Measurements from ENCODE around the gene BIN1. TPM values are rescaled to one million over a fixed set of nuclear protein-coding genes. Genes with fewer than 3 reads are reported as not detected.
A peak's percentile ranks its signal among the peaks of the same experiment; 100 is the strongest.

BIN1 gene
- polyA plus RNA-seq, 1 donor from 2014 or later: 175 TPM

GRCh38 chr2:127023504-127023903 is 83.5 kb downstream of the BIN1 start:
- H3K36me3 Mint-ChIP-seq: peaks cover 4% of the 10 kb centered on the region
- H3K27me3 Mint-ChIP-seq: peaks cover 27% of the 10 kb centered on the region
- H3K9me3 Mint-ChIP-seq: peaks cover 4 to 5% (median 5%) of the 10 kb centered on the region in 3 donors
- H3K27ac Mint-ChIP-seq: no peak overlapping the region
- peaks cover 3 to 8% (median 8%) of the 10 kb centered on the region in 3 donors for H3K4me1 Mint-ChIP-seq
- peak overlapping the region in 2 of 4 donors; percentile 5 to 15 for H3K4me3 Mint-ChIP-seq

DNA sequence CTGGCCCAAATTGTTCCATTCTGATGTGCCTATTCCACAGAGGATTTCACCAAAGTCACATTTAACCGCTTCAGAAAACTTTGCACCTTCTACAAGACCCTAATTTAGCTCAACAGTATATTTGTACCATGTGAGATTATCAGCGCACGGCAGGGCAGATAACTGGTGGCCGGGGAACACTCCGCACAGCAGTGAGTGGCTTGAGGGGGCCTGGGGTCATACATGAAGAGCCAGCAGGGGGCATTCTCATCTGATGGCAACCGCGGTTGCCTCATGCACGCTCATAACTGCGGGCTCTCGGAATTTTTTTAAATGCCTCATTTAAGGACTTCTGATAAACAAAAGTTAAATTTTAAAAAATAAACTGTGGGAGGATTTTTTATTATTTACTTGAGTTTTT is 84.1 kb downstream of the BIN1 start:
- Mint-ChIP-seq H3K9me3 (peaks cover 2 to 5% (median 4%) of the 10 kb centered on the region in 3 donors), H3K4me3 (no peak overlapping the region), H3K36me3 (peaks cover 4% of the 10 kb centered on the region), H3K27ac (no peak overlapping the region), H3K4me1 (peaks cover 3 to 8% (median 8%) of the 10 kb centered on the region in 3 donors), H3K27me3 (peaks cover 23% of the 10 kb centered on the region)

DNA sequence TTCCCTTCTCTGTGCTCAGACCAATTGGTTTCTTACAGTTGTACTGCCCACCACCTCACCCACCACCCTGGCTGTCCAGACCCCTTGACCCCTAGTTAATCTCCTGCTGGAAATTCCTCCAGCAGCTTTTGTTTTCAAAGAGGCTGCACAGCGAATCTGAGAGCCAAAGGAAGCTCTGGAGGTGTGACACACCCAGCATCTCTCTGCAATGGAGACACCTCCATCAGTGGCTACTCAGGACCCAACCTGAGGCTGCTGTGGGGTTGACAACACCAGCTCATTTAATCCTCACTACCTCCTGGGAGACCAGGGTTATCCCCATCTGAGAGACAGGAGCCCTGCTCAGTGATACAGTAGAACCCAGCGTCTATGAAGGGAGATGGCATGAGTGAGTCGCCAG is 86.4 kb downstream of the BIN1 start:
- Mint-ChIP-seq H3K36me3 (peaks cover 4% of the 10 kb centered on the region), H3K27ac (peak overlapping the region in 1 of 3 donors; percentile 78), H3K4me3 (no peak overlapping the region), H3K27me3 (peaks cover 12% of the 10 kb centered on the region), H3K4me1 (peaks cover under 1 to 3% (median 2%) of the 10 kb centered on the region in 3 donors), H3K9me3 (peaks cover 2 to 5% (median 4%) of the 10 kb centered on the region in 3 donors)

DNA sequence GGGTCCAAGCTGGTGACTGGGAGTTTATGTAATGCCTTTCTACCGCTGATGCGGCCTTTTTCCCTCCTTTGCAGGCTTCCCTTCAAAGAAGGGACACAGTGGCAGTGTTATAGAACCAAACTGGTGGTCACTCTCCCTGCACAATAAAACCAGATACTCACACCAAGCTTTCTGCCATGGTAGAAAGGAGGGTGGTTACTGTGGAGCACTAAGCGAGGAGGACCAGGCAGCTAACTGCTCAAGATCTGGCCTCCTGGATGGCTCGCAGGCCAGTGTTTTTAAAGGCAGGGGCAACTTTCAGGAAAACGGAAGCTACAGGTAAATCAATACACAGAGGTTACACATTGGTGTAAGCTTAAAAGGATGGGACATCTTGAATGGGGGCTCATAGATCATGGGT is 89.4 kb downstream of the BIN1 start:
- Mint-ChIP-seq H3K27ac (no peak overlapping the region), H3K4me3 (no peak overlapping the region), H3K4me1 (no peaks in the 10 kb centered on the region), H3K27me3 (peaks cover 11% of the 10 kb centered on the region), H3K36me3 (peaks cover 2% of the 10 kb centered on the region), H3K9me3 (peaks cover 0 to 2% (median 0%) of the 10 kb centered on the region in 3 donors)

GRCh38 chr2:127016329-127016728 is 90.6 kb downstream of the BIN1 start:
- Mint-ChIP-seq H3K9me3 (peaks cover 0 to 2% (median 0%) of the 10 kb centered on the region in 3 donors), H3K36me3 (no peaks in the 10 kb centered on the region), H3K4me1 (no peaks in the 10 kb centered on the region), H3K27me3 (peaks cover 18% of the 10 kb centered on the region), H3K27ac (no peak overlapping the region), H3K4me3 (no peak overlapping the region)

DNA sequence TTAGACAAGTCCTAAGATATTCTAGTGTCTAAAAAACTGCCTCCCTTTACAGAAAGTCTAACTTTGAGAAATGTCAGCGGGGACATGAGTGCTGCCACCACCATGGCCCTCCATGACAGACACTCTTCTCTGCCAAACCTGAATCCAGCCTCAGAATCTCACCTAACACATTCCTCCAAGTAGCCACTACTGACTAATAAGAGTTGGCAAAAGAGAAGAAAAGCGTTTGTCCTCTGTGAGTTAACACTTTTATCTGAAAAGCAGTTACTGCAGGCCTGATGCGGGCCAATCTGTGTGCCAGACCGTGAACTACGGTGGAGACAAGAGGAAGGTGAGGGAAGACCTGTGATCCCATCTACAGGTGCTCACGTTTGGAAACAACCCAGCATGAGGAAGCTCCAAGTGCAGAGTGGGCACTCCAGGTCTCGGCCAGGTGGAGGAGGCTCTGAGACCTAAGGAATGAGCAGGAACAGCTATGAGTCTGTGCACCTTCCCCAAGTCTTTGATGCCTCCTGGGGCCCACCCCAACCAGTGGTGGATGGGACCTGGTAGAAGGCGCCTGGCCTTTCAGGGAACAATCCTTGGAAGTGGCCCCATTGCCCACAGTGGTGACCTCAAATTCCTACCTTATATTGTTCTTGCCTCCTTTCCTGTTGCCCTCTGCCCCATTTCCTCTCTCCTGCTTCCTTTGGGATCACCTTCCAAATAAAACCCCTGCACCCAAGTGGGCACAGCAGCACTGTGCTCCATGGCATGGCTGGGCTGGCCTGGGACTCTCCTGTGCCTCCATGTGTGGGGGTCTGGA is 91.6 kb downstream of the BIN1 start:
- peaks cover 22% of the 10 kb centered on the region for H3K27me3 Mint-ChIP-seq
- peaks cover 0 to 3% (median 1%) of the 10 kb centered on the region in 3 donors for H3K9me3 Mint-ChIP-seq
- H3K4me3 Mint-ChIP-seq: no peak overlapping the region
- no peaks in the 10 kb centered on the region for H3K36me3 Mint-ChIP-seq
- H3K27ac Mint-ChIP-seq: no peak overlapping the region
- H3K4me1 Mint-ChIP-seq: no peaks in the 10 kb centered on the region

DNA sequence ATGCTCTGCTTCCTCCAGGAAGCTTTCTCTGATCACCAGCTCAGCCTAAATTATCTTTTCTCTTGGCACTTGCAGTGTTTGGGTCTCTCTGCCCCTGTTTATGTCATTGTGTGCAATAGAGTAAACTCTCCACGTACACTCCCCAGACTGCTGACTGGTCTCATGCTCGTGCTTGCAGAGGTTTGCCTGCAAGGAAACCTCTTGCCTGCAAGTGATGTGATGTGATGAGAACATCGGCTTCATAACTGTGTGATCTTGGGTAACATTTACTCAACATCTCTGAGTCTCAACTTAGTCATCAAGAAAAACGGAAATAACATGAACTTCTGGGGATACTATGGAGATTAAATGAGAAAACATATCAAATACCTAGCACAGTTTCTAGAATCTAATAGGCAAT is 92.3 kb downstream of the BIN1 start:
- Mint-ChIP-seq H3K27ac (no peak overlapping the region), H3K4me3 (no peak overlapping the region), H3K9me3 (peaks cover 0 to 6% (median 4%) of the 10 kb centered on the region in 3 donors), H3K4me1 (no peaks in the 10 kb centered on the region), H3K27me3 (peaks cover 22% of the 10 kb centered on the region), H3K36me3 (no peaks in the 10 kb centered on the region)

GRCh38 chr2:127014224-127014623 is 92.7 kb downstream of the BIN1 start:
- Mint-ChIP-seq H3K27ac (no peak overlapping the region), H3K4me1 (no peaks in the 10 kb centered on the region), H3K4me3 (no peak overlapping the region), H3K36me3 (no peaks in the 10 kb centered on the region), H3K27me3 (peaks cover 22% of the 10 kb centered on the region), H3K9me3 (peaks cover 0 to 6% (median 4%) of the 10 kb centered on the region in 3 donors)

GRCh38 chr2:127012868-127013267 is 94.1 kb downstream of the BIN1 start:
- Mint-ChIP-seq H3K27me3 (peaks cover 17% of the 10 kb centered on the region), H3K9me3 (peaks cover 0 to 6% (median 4%) of the 10 kb centered on the region in 3 donors), H3K4me3 (no peak overlapping the region), H3K36me3 (no peaks in the 10 kb centered on the region), H3K4me1 (no peaks in the 10 kb centered on the region), H3K27ac (no peak overlapping the region)

DNA sequence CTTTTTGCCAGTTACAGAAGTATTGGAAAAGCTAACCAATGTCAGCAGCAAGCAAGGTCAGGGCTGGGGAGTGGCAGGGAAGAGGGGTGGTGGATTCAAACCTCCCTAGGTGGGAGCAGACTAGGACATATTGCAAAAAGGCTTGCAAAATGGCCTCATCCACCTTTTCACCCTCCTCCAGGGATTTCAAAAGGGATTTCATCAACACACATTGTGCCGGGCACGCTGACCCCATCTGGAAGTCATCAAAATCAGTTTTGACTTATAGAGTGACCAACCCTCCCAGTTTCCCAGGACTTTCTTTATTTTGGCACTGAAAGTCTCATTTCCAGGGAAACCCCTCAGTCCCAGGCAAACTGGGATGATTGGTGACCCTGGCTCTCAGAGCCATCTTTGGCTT is 94.7 kb downstream of the BIN1 start:
- no peak overlapping the region for H3K27ac Mint-ChIP-seq
- peaks cover 0 to 6% (median 4%) of the 10 kb centered on the region in 3 donors for H3K9me3 Mint-ChIP-seq
- no peaks in the 10 kb centered on the region for H3K4me1 Mint-ChIP-seq
- no peaks in the 10 kb centered on the region for H3K36me3 Mint-ChIP-seq
- peaks cover 17% of the 10 kb centered on the region for H3K27me3 Mint-ChIP-seq
- no peak overlapping the region for H3K4me3 Mint-ChIP-seq

- Mint-ChIP-seq H3K36me3 (no peaks in the 10 kb centered on the region), H3K27ac (no peak overlapping the region), H3K4me1 (no peaks in the 10 kb centered on the region), H3K4me3 (no peak overlapping the region), H3K9me3 (peaks cover 0 to 6% (median 4%) of the 10 kb centered on the region in 3 donors), H3K27me3 (peaks cover 17% of the 10 kb centered on the region)
These were observed 95.2 kb downstream of the BIN1 start for GRCh38 chr2:127011796-127012195.

- Mint-ChIP-seq H3K4me3 (no peak overlapping the region), H3K9me3 (peaks cover 0 to 6% (median 4%) of the 10 kb centered on the region in 3 donors), H3K36me3 (no peaks in the 10 kb centered on the region), H3K27me3 (peaks cover 16% of the 10 kb centered on the region), H3K4me1 (no peaks in the 10 kb centered on the region), H3K27ac (no peak overlapping the region)
These were observed 95.7 kb downstream of the BIN1 start for GRCh38 chr2:127011231-127011661.

DNA sequence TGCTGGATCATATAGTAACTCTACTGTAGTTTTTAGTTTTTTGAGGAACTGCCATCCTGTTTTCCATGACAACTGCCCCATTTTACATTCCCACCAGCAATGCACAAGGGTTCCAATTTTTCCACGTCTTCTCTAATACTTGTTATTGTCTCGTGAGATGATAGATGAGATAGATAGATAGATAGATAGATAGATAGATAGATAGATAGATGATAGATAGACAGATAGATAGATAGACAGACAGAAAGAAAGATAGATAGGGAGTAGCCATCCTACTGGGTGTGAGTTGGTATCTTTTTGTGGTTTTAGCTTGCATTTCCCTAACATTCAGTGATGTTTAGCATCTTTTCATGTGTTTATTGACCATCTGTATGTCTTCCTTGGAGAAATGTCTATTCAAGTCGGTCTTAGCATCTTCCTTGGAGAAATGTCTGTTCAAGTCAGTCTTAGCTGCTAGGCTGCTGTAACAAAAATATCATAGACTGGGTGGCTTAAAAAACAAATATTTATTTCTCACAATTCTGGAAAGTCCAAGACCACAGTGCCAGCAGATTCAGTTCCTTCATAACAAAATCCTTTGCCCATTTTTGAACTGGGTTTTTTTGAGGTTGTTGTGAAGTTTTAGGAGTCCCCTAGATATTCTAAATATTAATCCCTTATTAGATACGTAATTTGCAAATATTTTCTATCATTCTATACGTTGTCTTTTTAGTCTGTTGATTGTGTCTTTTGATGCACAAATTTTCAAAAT is 98.5 kb downstream of the BIN1 start:
- H3K4me3 Mint-ChIP-seq: no peak overlapping the region
- H3K4me1 Mint-ChIP-seq: no peaks in the 10 kb centered on the region
- H3K36me3 Mint-ChIP-seq: no peaks in the 10 kb centered on the region
- no peak overlapping the region for H3K27ac Mint-ChIP-seq
- H3K9me3 Mint-ChIP-seq: peaks cover 0 to 6% (median 4%) of the 10 kb centered on the region in 3 donors
- peaks cover 16% of the 10 kb centered on the region for H3K27me3 Mint-ChIP-seq

DNA sequence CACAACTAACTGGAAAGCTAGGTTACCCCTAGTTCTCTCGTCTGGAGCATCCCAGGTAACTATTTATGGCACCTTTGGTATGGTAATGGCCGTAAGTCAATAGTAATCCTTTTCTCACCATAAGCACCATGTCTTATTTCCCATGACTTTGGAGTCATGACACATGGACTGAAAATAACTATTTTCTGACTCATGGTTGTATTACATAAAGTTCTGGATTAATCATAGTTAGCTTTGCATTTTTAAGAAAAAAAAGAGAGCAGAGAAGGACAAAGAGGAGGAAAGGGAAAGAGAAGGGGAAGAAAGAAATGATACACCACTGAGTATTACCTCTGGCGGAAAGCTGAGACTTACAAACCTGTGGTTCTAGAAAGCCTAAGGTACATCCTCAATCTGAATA is 99.3 kb downstream of the BIN1 start:
- Mint-ChIP-seq H3K36me3 (no peaks in the 10 kb centered on the region), H3K4me1 (no peaks in the 10 kb centered on the region), H3K9me3 (peaks cover 0 to 6% (median 1%) of the 10 kb centered on the region in 3 donors), H3K27ac (no peak overlapping the region), H3K4me3 (no peak overlapping the region), H3K27me3 (peaks cover 12% of the 10 kb centered on the region)

DNA sequence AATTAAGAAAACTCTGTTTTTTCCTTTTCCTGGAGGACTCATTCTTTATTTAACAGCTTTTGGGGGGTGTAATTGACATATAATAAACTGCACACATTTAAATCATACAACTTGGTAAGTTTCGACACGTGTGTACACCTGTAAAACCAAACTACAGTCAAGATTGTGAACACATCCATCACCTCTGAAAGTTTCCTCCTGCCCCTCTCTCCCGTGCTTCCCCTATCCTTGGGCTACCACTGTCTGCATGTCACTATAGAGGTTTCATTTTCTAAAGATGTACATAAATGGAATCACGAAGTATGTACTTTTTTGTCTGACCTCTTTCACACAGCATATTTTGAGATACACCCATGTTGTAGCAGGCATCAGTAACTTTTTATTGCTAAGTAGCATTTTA is 100.0 kb downstream of the BIN1 start:
- no peak overlapping the region for H3K4me3 Mint-ChIP-seq
- no peaks in the 10 kb centered on the region for H3K4me1 Mint-ChIP-seq
- H3K36me3 Mint-ChIP-seq: no peaks in the 10 kb centered on the region
- H3K9me3 Mint-ChIP-seq: peaks cover 0 to 6% (median 1%) of the 10 kb centered on the region in 3 donors
- H3K27me3 Mint-ChIP-seq: peaks cover 6% of the 10 kb centered on the region
- no peak overlapping the region for H3K27ac Mint-ChIP-seq
